ENCODE results near the gene SFMBT2.

The SFMBT2 gene

GRCh38 chr10:7351894-7352293, 58.9 kb downstream of the SFMBT2 start:
- Histone ChIP-seq H3K4me1 (ENCODE audit: control insufficient read depth in 1 of 2, insufficient read depth in 2 of 2, low read length in 2 of 2) (no peaks in the 10 kb centered on the region), H3K4me3 (ENCODE audit: low read depth in 1 of 2, low read length in 2 of 2) (no peak overlapping the region), H3K27me3 (ENCODE audit: control insufficient read depth in 1 of 2, insufficient read depth in 2 of 2, low read length in 2 of 2) (no peaks in the 10 kb centered on the region), H3K27ac (ENCODE audit: low read depth, low read length) (no peak overlapping the region), H3K36me3 (ENCODE audit: control insufficient read depth in 1 of 2, insufficient read depth in 2 of 2, low read length in 2 of 2) (no peaks in the 10 kb centered on the region), H3K9ac (ENCODE audit: low read depth in 1 of 2, low read length in 2 of 2) (no peak overlapping the region), H3K9me3 (ENCODE audit: control insufficient read depth in 1 of 2, low read length in 2 of 2) (peaks cover 0 to 2% of the 10 kb centered on the region in 2 donors)

DNA sequence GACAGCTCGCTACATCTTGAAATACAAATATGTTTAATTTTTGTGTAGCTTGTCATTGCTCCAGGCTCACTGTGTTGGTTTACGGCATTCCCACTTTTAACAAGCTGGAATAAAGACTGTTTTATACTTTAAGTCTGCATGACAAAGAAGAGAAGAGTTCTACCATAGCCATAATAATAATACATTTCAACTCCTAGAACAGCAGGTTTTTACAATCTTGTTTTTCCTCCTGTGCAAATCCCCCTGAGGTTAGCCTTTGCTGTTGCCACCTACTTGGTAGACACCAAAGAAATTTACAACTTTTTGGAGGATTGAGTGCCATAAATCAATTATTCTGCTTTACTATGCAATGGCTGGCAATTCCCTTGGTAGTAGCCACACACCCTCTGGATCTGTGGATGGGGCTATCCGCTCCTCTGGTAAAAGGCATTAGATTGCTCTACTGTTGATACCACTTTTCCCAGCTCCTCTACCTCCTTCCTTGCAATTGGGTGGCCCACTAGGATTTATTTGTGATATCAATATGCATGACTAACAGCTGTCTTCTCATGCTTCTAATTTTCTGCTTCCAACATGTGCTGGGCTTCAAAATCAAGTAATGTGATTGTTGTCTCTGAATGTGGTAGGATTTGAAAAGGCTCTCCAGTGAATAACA, 60.2 kb downstream of the SFMBT2 start:
- Histone ChIP-seq H3K4me3 (ENCODE audit: low read depth in 1 of 2, low read length in 2 of 2) (no peak overlapping the region), H3K36me3 (ENCODE audit: control insufficient read depth in 1 of 2, insufficient read depth in 2 of 2, low read length in 2 of 2) (no peaks in the 10 kb centered on the region), H3K27me3 (ENCODE audit: control insufficient read depth in 1 of 2, insufficient read depth in 2 of 2, low read length in 2 of 2) (no peaks in the 10 kb centered on the region), H3K27ac (ENCODE audit: low read depth, low read length) (no peak overlapping the region), H3K9me3 (ENCODE audit: control insufficient read depth in 1 of 2, low read length in 2 of 2) (no peaks in the 10 kb centered on the region), H3K9ac (ENCODE audit: low read depth in 1 of 2, low read length in 2 of 2) (no peak overlapping the region), H3K4me1 (ENCODE audit: control insufficient read depth in 1 of 2, insufficient read depth in 2 of 2, low read length in 2 of 2) (no peaks in the 10 kb centered on the region)

DNA sequence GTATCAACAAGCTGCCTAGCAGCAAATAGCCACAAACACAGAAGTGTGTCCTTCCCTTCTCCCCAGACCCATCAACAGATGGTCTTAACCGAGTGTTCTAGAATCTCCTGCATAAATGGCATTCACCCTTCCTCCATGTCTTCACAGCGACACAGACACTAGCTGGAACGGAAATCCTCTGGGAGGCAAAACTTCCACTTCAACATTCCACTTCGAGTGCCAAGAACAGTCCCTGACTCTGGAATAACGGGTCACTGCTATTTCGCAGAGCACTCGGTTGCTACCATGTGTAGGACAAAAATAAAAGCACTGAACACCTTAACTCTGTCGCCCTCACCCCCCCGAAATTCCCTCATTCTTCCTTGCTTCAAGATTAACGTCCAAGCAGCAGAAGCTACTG, 65.1 kb downstream of the SFMBT2 start:
- Histone ChIP-seq H3K27ac (ENCODE audit: low read depth, low read length) (no peak overlapping the region), H3K4me1 (ENCODE audit: control insufficient read depth in 1 of 2, insufficient read depth in 2 of 2, low read length in 2 of 2) (no peaks in the 10 kb centered on the region), H3K9me3 (ENCODE audit: control insufficient read depth in 1 of 2, low read length in 2 of 2) (no peaks in the 10 kb centered on the region), H3K36me3 (ENCODE audit: control insufficient read depth in 1 of 2, insufficient read depth in 2 of 2, low read length in 2 of 2) (no peaks in the 10 kb centered on the region), H3K9ac (ENCODE audit: low read depth in 1 of 2, low read length in 2 of 2) (no peak overlapping the region), H3K27me3 (ENCODE audit: control insufficient read depth in 1 of 2, insufficient read depth in 2 of 2, low read length in 2 of 2) (no peaks in the 10 kb centered on the region), H3K4me3 (ENCODE audit: low read depth in 1 of 2, low read length in 2 of 2) (no peak overlapping the region)

DNA sequence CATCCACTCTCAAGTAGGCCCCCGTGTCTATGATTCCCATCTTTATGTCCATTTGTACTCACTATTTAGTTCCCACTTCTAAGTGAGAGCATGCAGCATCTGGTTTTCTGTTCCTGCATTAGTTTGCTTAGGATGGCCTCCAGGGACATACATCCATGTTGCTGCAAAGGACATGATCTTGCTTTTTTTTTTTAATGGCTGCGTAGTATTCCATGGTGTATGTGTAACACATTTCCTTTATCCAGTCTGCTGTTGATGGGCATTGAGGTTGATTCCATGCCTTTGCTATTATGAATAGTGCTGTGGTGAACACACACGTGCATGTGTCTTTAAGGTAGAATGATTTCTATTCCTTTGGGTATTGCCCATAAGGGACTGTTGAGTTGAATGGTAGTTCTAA, 67.8 kb downstream of the SFMBT2 start:
- no peak overlapping the region for H3K27ac ChIP-seq (ENCODE audit: low read depth, low read length)
- no peak overlapping the region for H3K9ac ChIP-seq (ENCODE audit: low read depth in 1 of 2, low read length in 2 of 2)
- no peak overlapping the region for H3K4me3 ChIP-seq (ENCODE audit: low read depth in 1 of 2, low read length in 2 of 2)
- no peaks in the 10 kb centered on the region for H3K4me1 ChIP-seq (ENCODE audit: control insufficient read depth in 1 of 2, insufficient read depth in 2 of 2, low read length in 2 of 2)
- no peaks in the 10 kb centered on the region for H3K27me3 ChIP-seq (ENCODE audit: control insufficient read depth in 1 of 2, insufficient read depth in 2 of 2, low read length in 2 of 2)
- no peaks in the 10 kb centered on the region for H3K36me3 ChIP-seq (ENCODE audit: control insufficient read depth in 1 of 2, insufficient read depth in 2 of 2, low read length in 2 of 2)
- H3K9me3 ChIP-seq (ENCODE audit: control insufficient read depth in 1 of 2, low read length in 2 of 2) = no peaks in the 10 kb centered on the region

DNA sequence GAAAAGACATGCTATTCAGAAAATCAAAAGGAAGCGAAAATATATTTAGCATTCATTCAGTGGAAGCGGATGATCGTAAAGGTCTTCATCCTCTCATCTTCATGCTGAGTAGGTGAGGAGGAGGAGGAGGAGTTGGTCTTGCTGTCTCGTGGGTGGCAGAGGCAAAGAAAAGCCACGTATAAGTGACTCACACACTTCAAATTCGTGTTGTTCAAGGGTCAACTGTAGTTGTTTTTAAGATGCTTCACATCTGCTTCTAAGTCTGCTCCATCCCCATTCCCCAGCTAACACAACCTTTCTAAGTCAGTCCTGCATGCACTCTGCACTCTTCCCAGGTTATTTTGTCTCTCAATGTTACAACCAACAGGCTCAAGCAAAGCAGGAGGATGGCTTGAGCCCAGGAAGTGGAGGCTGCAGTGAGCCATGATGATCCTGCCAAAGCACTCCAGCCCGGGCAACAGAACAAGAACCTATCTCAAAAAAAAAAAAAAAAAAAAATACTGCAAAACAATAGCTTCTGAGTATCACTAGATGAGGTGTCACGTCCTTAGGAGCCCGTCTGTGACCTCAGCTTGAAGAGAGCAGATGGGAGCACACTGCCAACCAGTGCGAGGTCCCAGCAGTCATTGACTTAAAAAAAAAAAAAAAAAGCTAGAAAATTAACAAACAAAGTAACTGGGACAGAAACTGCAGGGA, 70.5 kb downstream of the SFMBT2 start:
- Histone ChIP-seq H3K4me1 (ENCODE audit: control insufficient read depth in 1 of 2, insufficient read depth in 2 of 2, low read length in 2 of 2) (peaks cover 3 to 4% of the 10 kb centered on the region in 2 donors), H3K9me3 (ENCODE audit: control insufficient read depth in 1 of 2, low read length in 2 of 2) (no peaks in the 10 kb centered on the region), H3K27me3 (ENCODE audit: control insufficient read depth in 1 of 2, insufficient read depth in 2 of 2, low read length in 2 of 2) (no peaks in the 10 kb centered on the region), H3K27ac (ENCODE audit: low read depth, low read length) (no peak overlapping the region), H3K36me3 (ENCODE audit: control insufficient read depth in 1 of 2, insufficient read depth in 2 of 2, low read length in 2 of 2) (no peaks in the 10 kb centered on the region), H3K4me3 (ENCODE audit: low read depth in 1 of 2, low read length in 2 of 2) (no peak overlapping the region), H3K9ac (ENCODE audit: low read depth in 1 of 2, low read length in 2 of 2) (no peak overlapping the region)

DNA sequence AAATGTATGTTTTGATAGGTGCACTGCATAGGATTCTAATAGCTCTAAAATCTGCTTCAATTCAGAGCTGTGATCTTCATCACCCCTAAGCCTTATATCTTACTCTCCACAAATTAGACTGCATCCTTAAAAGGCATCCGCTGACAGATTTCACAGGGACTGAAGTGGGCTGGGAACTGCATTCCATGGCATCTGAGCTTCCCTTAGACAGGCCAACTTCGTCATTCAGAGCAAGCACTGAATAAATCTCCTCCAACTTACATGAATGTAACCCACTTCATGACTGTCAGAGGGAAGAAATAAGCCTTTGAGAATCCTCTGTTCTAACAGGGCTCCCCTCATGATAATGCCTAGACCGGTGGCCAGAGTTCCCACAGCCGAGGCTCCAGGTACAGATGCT, 71.3 kb downstream of the SFMBT2 start:
- Histone ChIP-seq H3K27ac (ENCODE audit: low read depth, low read length) (no peak overlapping the region), H3K27me3 (ENCODE audit: control insufficient read depth in 1 of 2, insufficient read depth in 2 of 2, low read length in 2 of 2) (no peaks in the 10 kb centered on the region), H3K4me1 (ENCODE audit: control insufficient read depth in 1 of 2, insufficient read depth in 2 of 2, low read length in 2 of 2) (peaks cover 3 to 4% of the 10 kb centered on the region in 2 donors), H3K4me3 (ENCODE audit: low read depth in 1 of 2, low read length in 2 of 2) (no peak overlapping the region), H3K9me3 (ENCODE audit: control insufficient read depth in 1 of 2, low read length in 2 of 2) (no peaks in the 10 kb centered on the region), H3K36me3 (ENCODE audit: control insufficient read depth in 1 of 2, insufficient read depth in 2 of 2, low read length in 2 of 2) (no peaks in the 10 kb centered on the region), H3K9ac (ENCODE audit: low read depth in 1 of 2, low read length in 2 of 2) (no peak overlapping the region)

DNA sequence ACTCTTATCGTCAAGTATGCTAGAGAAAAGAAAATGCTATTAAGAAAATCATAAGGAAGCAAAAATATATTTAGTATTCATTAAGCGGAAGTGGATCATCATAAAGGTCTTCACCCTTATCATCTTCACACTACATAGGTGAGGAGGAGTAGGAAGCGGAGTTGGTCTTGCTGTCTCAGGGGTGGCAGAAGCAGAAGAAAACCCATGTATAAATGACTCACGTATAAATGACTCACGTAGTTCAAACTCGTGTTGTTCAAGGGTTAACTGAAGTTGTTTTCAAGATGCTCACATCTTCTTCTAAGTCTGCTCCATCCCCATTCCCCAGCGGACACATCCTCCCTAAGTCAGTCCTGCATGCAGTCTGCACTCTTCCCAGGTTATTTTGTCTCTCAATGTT, 72.4 kb downstream of the SFMBT2 start:
- Histone ChIP-seq H3K4me1 (ENCODE audit: control insufficient read depth in 1 of 2, insufficient read depth in 2 of 2, low read length in 2 of 2) (peaks cover 3 to 4% of the 10 kb centered on the region in 2 donors), H3K9ac (ENCODE audit: low read depth in 1 of 2, low read length in 2 of 2) (no peak overlapping the region), H3K27ac (ENCODE audit: low read depth, low read length) (no peak overlapping the region), H3K27me3 (ENCODE audit: control insufficient read depth in 1 of 2, insufficient read depth in 2 of 2, low read length in 2 of 2) (no peaks in the 10 kb centered on the region), H3K9me3 (ENCODE audit: control insufficient read depth in 1 of 2, low read length in 2 of 2) (no peaks in the 10 kb centered on the region), H3K36me3 (ENCODE audit: control insufficient read depth in 1 of 2, insufficient read depth in 2 of 2, low read length in 2 of 2) (no peaks in the 10 kb centered on the region), H3K4me3 (ENCODE audit: low read depth in 1 of 2, low read length in 2 of 2) (no peak overlapping the region)

DNA sequence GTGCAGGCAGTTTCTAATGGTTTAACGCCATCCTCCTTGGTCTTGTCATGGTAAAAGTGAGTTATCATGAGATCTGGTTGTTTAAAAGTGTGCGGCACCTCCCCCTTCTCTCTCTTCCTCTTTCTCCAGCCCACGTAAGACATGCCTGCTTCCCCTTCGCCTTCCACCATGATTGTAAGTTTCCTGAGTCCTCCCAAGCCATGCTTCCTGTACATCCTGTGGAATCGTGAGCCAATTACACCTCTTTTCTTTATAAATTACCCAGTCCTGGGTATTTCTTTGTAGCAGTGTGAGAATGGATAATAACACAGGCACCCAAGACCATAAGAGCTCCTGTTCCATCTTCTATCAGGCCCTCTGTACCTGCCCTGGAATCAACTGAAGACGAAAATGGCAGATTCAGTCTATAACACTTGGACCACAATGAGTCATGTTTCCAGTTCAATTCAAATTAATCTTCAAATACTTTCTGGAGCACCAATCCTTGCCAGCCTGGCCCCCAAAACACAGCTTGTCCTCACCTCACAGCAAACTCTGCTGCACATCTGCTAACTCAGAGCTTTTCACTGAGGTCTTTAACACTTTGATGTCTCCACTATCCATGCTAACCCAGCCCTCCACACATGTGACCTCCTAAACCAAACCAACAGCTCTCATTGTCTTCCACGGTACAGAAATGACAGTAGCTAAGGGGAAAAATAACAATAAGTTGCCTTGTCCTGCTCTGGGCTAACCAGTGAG, 73.2 kb downstream of the SFMBT2 start:
- H3K9ac ChIP-seq (ENCODE audit: low read depth in 1 of 2, low read length in 2 of 2) = no peak overlapping the region
- H3K4me3 ChIP-seq (ENCODE audit: low read depth in 1 of 2, low read length in 2 of 2) = no peak overlapping the region
- H3K27ac ChIP-seq (ENCODE audit: low read depth, low read length) = no peak overlapping the region
- peaks cover 3 to 4% of the 10 kb centered on the region in 2 donors for H3K4me1 ChIP-seq (ENCODE audit: control insufficient read depth in 1 of 2, insufficient read depth in 2 of 2, low read length in 2 of 2)
- no peaks in the 10 kb centered on the region for H3K27me3 ChIP-seq (ENCODE audit: control insufficient read depth in 1 of 2, insufficient read depth in 2 of 2, low read length in 2 of 2)
- no peaks in the 10 kb centered on the region for H3K36me3 ChIP-seq (ENCODE audit: control insufficient read depth in 1 of 2, insufficient read depth in 2 of 2, low read length in 2 of 2)
- H3K9me3 ChIP-seq (ENCODE audit: control insufficient read depth in 1 of 2, low read length in 2 of 2) = no peaks in the 10 kb centered on the region

DNA sequence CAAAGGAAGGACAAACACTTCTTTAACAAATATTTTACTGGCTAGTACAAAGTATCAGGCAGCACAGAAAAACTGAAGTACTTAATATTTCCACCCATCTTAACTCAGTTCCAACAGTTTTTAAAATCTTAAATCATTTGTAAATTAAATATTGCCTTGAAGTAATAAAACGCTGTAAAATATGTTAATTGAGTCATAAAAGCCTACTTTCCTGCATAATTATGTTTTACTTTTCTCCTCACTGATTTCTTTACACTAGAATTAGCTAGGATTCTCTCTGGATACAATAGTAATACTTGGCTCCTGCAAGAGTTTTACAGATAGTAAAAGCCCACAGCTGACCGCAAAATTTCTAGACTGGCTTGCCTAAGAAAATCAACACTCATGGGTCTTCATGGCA, 74.9 kb downstream of the SFMBT2 start:
- Histone ChIP-seq H3K4me3 (ENCODE audit: low read depth in 1 of 2, low read length in 2 of 2) (no peak overlapping the region), H3K27me3 (ENCODE audit: control insufficient read depth in 1 of 2, insufficient read depth in 2 of 2, low read length in 2 of 2) (no peaks in the 10 kb centered on the region), H3K36me3 (ENCODE audit: control insufficient read depth in 1 of 2, insufficient read depth in 2 of 2, low read length in 2 of 2) (no peaks in the 10 kb centered on the region), H3K4me1 (ENCODE audit: control insufficient read depth in 1 of 2, insufficient read depth in 2 of 2, low read length in 2 of 2) (peaks cover 3 to 4% of the 10 kb centered on the region in 2 donors), H3K27ac (ENCODE audit: low read depth, low read length) (no peak overlapping the region), H3K9ac (ENCODE audit: low read depth in 1 of 2, low read length in 2 of 2) (no peak overlapping the region), H3K9me3 (ENCODE audit: control insufficient read depth in 1 of 2, low read length in 2 of 2) (no peaks in the 10 kb centered on the region)

DNA sequence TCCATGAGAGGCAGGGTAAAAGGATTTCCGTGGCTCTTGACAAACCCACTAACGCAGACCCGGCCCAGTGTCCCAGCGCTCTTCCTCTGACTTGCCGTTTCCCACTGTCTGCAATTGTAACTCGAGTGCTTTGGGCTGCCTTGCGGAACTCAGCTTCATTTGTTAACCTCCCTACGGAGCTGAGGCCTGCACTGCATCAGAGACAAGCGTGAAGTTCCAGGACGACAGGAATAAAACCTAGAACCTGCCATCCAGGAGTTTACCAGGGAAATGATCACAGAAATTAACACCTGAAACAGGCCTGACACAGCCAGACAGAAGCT, 76.2 kb downstream of the SFMBT2 start:
- H3K9ac ChIP-seq (ENCODE audit: low read depth in 1 of 2, low read length in 2 of 2) = no peak overlapping the region
- H3K36me3 ChIP-seq (ENCODE audit: control insufficient read depth in 1 of 2, insufficient read depth in 2 of 2, low read length in 2 of 2) = no peaks in the 10 kb centered on the region
- no peak overlapping the region for H3K27ac ChIP-seq (ENCODE audit: low read depth, low read length)
- H3K27me3 ChIP-seq (ENCODE audit: control insufficient read depth in 1 of 2, insufficient read depth in 2 of 2, low read length in 2 of 2) = no peaks in the 10 kb centered on the region
- no peaks in the 10 kb centered on the region for H3K9me3 ChIP-seq (ENCODE audit: control insufficient read depth in 1 of 2, low read length in 2 of 2)
- peaks cover 3 to 4% of the 10 kb centered on the region in 2 donors for H3K4me1 ChIP-seq (ENCODE audit: control insufficient read depth in 1 of 2, insufficient read depth in 2 of 2, low read length in 2 of 2)
- H3K4me3 ChIP-seq (ENCODE audit: low read depth in 1 of 2, low read length in 2 of 2) = no peak overlapping the region
